ENCODE results near the gene RNF17.

GRCh38 chr13:24900507-24900906 lies 136.5 kb downstream of the RNF17 start:
- TF ChIP-seq CTCF (IDR thresholded peaks at IDR 0.05; ENCODE audit: extremely low read depth in 1 of 2, insufficient read depth in 1 of 2, low read depth in 1 of 2, low read length in 2 of 2) (no peak), EZH2 (IDR thresholded peaks at IDR 0.05; ENCODE audit: borderline replicate concordance, low read depth, low read length, severe bottlenecking) (no peak), MYC (IDR thresholded peaks at IDR 0.05; ENCODE audit: low read depth, low read length) (no peak), POLR2AphosphoS5 (IDR thresholded peaks at IDR 0.05; ENCODE audit: insufficient read depth, low read depth, low read length) (no peak), POLR2A (IDR thresholded peaks at IDR 0.05; ENCODE audit: low read depth, low read length) (no peak)

All from endothelial cell of umbilical vein (primary cell).